ENCODE measurements around the gene ACR. TPM values are rescaled to one million over a fixed set of nuclear protein-coding genes. Genes with fewer than 3 reads are reported as not detected.

ACR gene
- total and polyA plus RNA-seq, 2 of the 8 experiments (the other 6 are each of a cell fraction or from before 2014, with no cell fraction given) = 0.56 TPM; not detected in 1

- H3K56ac ChIP-seq (replicated peaks; ENCODE audit: insufficient read length, low read depth, low read length) = no peak overlapping the region
- H3K14ac ChIP-seq (ENCODE audit: insufficient read length) = no peak overlapping the region
- peaks cover 3 to 19% of the 10 kb centered on the region in 2 experiments for H4K20me1 ChIP-seq (replicated peaks in 1 of 2; ENCODE audit: control insufficient read depth in 1 of 2, insufficient read depth in 2 of 2, low read length in 2 of 2)
- no peaks in the 10 kb centered on the region for H3K36me3 ChIP-seq (ENCODE audit: control insufficient read depth in 2 of 4, insufficient read depth in 4 of 4, low read length in 3 of 4)
- ChIA-PET POLR2A (ENCODE audit: partially characterized antibody) (no interaction called here), CTCF (ENCODE audit: partially characterized antibody) (interaction anchor here (0.8 kb wide), 1 partner anchor 85 kb away, joined by 3 read pairs; no protein-coding TSS in a partner anchor)
- no peaks in the 10 kb centered on the region for H3K9me3 ChIP-seq (ENCODE audit: insufficient read depth in 2 of 2, low read depth in 1 of 2, low read length in 1 of 2)
- no peak overlapping the region for H3K9ac ChIP-seq (replicated peaks in 1 of 4; ENCODE audit: extremely low read depth in 1 of 4, low read depth in 3 of 4, low read length in 3 of 4)
- H3K27me3 ChIP-seq (replicated peaks in 1 of 4; ENCODE audit: control insufficient read depth in 3 of 4, extremely low read depth in 1 of 4, insufficient read depth in 3 of 4, low read length in 3 of 4) = no peaks in the 10 kb centered on the region
- H2AK5ac ChIP-seq (ENCODE audit: low read depth, low read length) = no peak overlapping the region
- H4K5ac ChIP-seq (ENCODE audit: insufficient read length, low read depth, low read length) = no peak overlapping the region
- H3K4ac ChIP-seq (replicated peaks; ENCODE audit: insufficient read length, low read depth, low read length) = no peak overlapping the region
- DNase-seq (ENCODE audit: low read depth in 1 of 2, low spot score in 2 of 2) = no peak
- H2BK5ac ChIP-seq (ENCODE audit: low read depth, low read length) = no peak overlapping the region
- WGBS, 2 experiments (ENCODE audit: extremely low coverage in 1 of 2, insufficient coverage in 1 of 2, insufficient read length in 1 of 2, insufficient replicate concordance in 2 of 2, low coverage in 1 of 2, low lambda C conversion rate in 2 of 2, missing lambda C conversion rate in 1 of 2) = 94% methylated on average over 17 of the region's 27 CpGs; no CpG with 5 or more reads in 1 of the 2 experiments
- no peaks in the 10 kb centered on the region for H3K79me1 ChIP-seq (ENCODE audit: low read depth, low read length)
- no peak overlapping the region for H2AFZ ChIP-seq (ENCODE audit: low read length)
- H2BK12ac ChIP-seq (ENCODE audit: low read depth, low read length) = no peak overlapping the region
- H3K23ac ChIP-seq (ENCODE audit: insufficient read length) = no peak overlapping the region
- H3K4me1 ChIP-seq (replicated peaks in 1 of 4; ENCODE audit: control insufficient read depth in 3 of 4, insufficient read depth in 4 of 4, low read length in 3 of 4) = peaks cover 0 to 8% (median 3%) of the 10 kb centered on the region in 4 experiments; a peak in 4 of 7 replicates
- H2BK120ac ChIP-seq (replicated peaks; ENCODE audit: low read depth, low read length) = no peak overlapping the region
- peaks cover 2% of the 10 kb centered on the region; the same call in 1 of the 2 replicates for H3K23me2 ChIP-seq (ENCODE audit: low read depth, low read length)
- H2BK20ac ChIP-seq (ENCODE audit: low read length) = no peak overlapping the region
- H2BK15ac ChIP-seq (ENCODE audit: low read length) = no peak overlapping the region
- H4K8ac ChIP-seq (ENCODE audit: extremely low read depth, insufficient read depth, low read length) = no peak overlapping the region
- no peak overlapping the region for H3K18ac ChIP-seq (ENCODE audit: extremely low read depth, low read length)
- no peaks in the 10 kb centered on the region for H3K79me2 ChIP-seq (ENCODE audit: control insufficient read depth in 1 of 2, insufficient read depth in 2 of 2, low read length in 2 of 2)
- no peak overlapping the region for H3K4me3 ChIP-seq (ENCODE audit: extremely low read depth in 1 of 4, insufficient read depth in 2 of 4, low read depth in 3 of 4, low read length in 4 of 4)
- FAIRE-seq = no peak
- H4K91ac ChIP-seq (replicated peaks; ENCODE audit: insufficient read length, low read length) = no peak overlapping the region
- no peak overlapping the region for H3K4me2 ChIP-seq (ENCODE audit: insufficient read depth in 1 of 2, low read depth in 2 of 2, low read length in 2 of 2)
- H3K27ac ChIP-seq (ENCODE audit: low read depth, low read length) = no peak overlapping the region
- TF ChIP-seq SRF (IDR thresholded peaks at IDR 0.05; ENCODE audit: low read depth, low read length) = no peak
- no peak for TF ChIP-seq KDM1A (IDR thresholded peaks at IDR 0.05; ENCODE audit: borderline replicate concordance, low read length)
- TF ChIP-seq RXRA (IDR thresholded peaks at IDR 0.05; ENCODE audit: insufficient read depth, low read depth, low read length) = no peak
- no peak for TF ChIP-seq CBX5 (IDR thresholded peaks at IDR 0.05; ENCODE audit: low read depth, low read length)
- TF ChIP-seq E2F6 (IDR thresholded peaks at IDR 0.05) = no peak
- no peak for TF ChIP-seq GABPA (IDR thresholded peaks at IDR 0.05; ENCODE audit: borderline replicate concordance, insufficient read depth, low read length)
- TF ChIP-seq TEAD4 (IDR thresholded peaks at IDR 0.05; ENCODE audit: low read depth, low read length) = no peak
- TF ChIP-seq SIN3A (conservative IDR thresholded peaks at IDR 0.05 in 1 of 2, IDR thresholded peaks at IDR 0.05 in 1 of 2; ENCODE audit: low read depth in 1 of 2, low read length in 2 of 2) = no peak
- no peak for TF ChIP-seq RAD21 (IDR thresholded peaks at IDR 0.05 in 1 of 2, conservative IDR thresholded peaks at IDR 0.05 in 1 of 2; ENCODE audit: low read depth in 2 of 2, low read length in 2 of 2)
- no peak for TF ChIP-seq ZNF274 (IDR thresholded peaks at IDR 0.05; ENCODE audit: borderline replicate concordance, extremely low read depth, low read length)
- no peak for TF ChIP-seq USF2 (IDR thresholded peaks at IDR 0.05; ENCODE audit: low read length)
Measured at GRCh38 chr22:50705851-50706351, 32.1 kb upstream of the ACR start.

All from H1 (cell line).